Osteocyte (in vitro differentiated cells): ENCODE data around the gene TRIM65. TPM values are rescaled to one million over a fixed set of nuclear protein-coding genes. Genes with fewer than 3 reads are reported as not detected.
"Not testable (repeated sequence)": the region's sequence is repeated elsewhere in the genome, so short reads cannot be mapped to it uniquely, and the experiment has no call there.

ENCODE experiments used
- DNase-seq: peaks from one replicate; pipeline ENCODE4 v3.0.0; 2021; ENCODE audit warnings: mixed read lengths; ENCODE audit not compliant: unreplicated experiment; ENCODE audit errors: extremely low spot score
- H3K27ac Mint-ChIP-seq: one replicate; pipeline ENCODE4 v1.8.0; 2021; ENCODE audit warnings: mild to moderate bottlenecking, mixed read lengths; ENCODE audit not compliant: unreplicated experiment
- H3K27me3 Mint-ChIP-seq: one replicate; pipeline ENCODE4 v1.8.0; 2021; ENCODE audit warnings: mixed read lengths; ENCODE audit not compliant: unreplicated experiment
- H3K36me3 Mint-ChIP-seq: one replicate; pipeline ENCODE4 v1.8.0; 2021; ENCODE audit warnings: mixed read lengths; ENCODE audit not compliant: unreplicated experiment
- H3K4me1 Mint-ChIP-seq: one replicate; pipeline ENCODE4 v1.8.0; 2021; ENCODE audit warnings: mixed read lengths; ENCODE audit not compliant: unreplicated experiment
- H3K4me3 Mint-ChIP-seq: one replicate; pipeline ENCODE4 v1.8.0; 2021; ENCODE audit warnings: mild to moderate bottlenecking, moderate library complexity, mixed read lengths; ENCODE audit not compliant: unreplicated experiment
- H3K9me3 Mint-ChIP-seq: one replicate; pipeline ENCODE4 v1.8.0; 2021; ENCODE audit warnings: mixed read lengths; ENCODE audit not compliant: unreplicated experiment
- CTCF ChIP-seq: fragments of 200-600 bp; sonication (generic); IDR thresholded peaks from 2 replicates; pipeline ENCODE4 v1.5.0; 2021; ENCODE audit warnings: antibody characterized with exemption, mild to moderate bottlenecking, moderate library complexity
- total RNA-seq: library from RNA; stranded (reverse); gene quantifications from 2 replicates; pipeline ENCODE4 v1.2.1, GENCODE V29; 2021

TRIM65 gene
- total RNA-seq, 1 donor from 2014 or later, result 26.3 TPM

- Mint-ChIP-seq H3K27ac (peak overlapping the region; percentile 99), H3K27me3 (no peaks in the 10 kb centered on the region), H3K4me3 (no peak overlapping the region), H3K4me1 (peaks cover 73% of the 10 kb centered on the region), H3K36me3 (peaks cover 2% of the 10 kb centered on the region), H3K9me3 (no peaks in the 10 kb centered on the region)
- DNase-seq, result no peak
- no peak for TF ChIP-seq CTCF
Observed at GRCh38 chr17:75874323-75875181, 22.2 kb downstream of the TRIM65 start.

GRCh38 chr17:75873587-75874322 is 23.0 kb downstream of the TRIM65 start:
- H3K4me3 Mint-ChIP-seq, result no peak overlapping the region
- DNase-seq, result no peak
- no peak for TF ChIP-seq CTCF

GRCh38 chr17:75872434-75873351 is 24.1 kb downstream of the TRIM65 start:
- Mint-ChIP-seq H3K4me1 (peaks cover 74% of the 10 kb centered on the region), H3K4me3 (peak overlapping the region; percentile 10), H3K36me3 (peaks cover 2% of the 10 kb centered on the region), H3K27ac (peak overlapping the region; percentile 99), H3K9me3 (no peaks in the 10 kb centered on the region), H3K27me3 (no peaks in the 10 kb centered on the region)
- peak; percentile 94 for DNase-seq
- no peak for TF ChIP-seq CTCF

More at GRCh38 chr17:75873587-75874322, 23.0 kb downstream of the TRIM65 start:
- H3K36me3 Mint-ChIP-seq, result peaks cover 2% of the 10 kb centered on the region
- H3K27ac Mint-ChIP-seq, result peak overlapping the region; percentile 99
- no peaks in the 10 kb centered on the region for H3K27me3 Mint-ChIP-seq
- H3K4me1 Mint-ChIP-seq, result peaks cover 76% of the 10 kb centered on the region
- H3K9me3 Mint-ChIP-seq, result no peaks in the 10 kb centered on the region

GRCh38 chr17:75870228-75870627 is 26.5 kb downstream of the TRIM65 start:
- DNase-seq, result not testable (repeated sequence)

More at GRCh38 chr17:75870228-75870627, 26.5 kb downstream of the TRIM65 start:
- H3K27me3 Mint-ChIP-seq, H3K9me3 Mint-ChIP-seq, H3K36me3 Mint-ChIP-seq, H3K4me3 Mint-ChIP-seq: not testable (repeated sequence)
- peaks cover 56% of the 10 kb centered on the region for H3K4me1 Mint-ChIP-seq
- peak overlapping the region; percentile 59 for H3K27ac Mint-ChIP-seq
